Stimulated activated CD8-positive, alpha-beta memory T cell treated with anti-CD3 and anti-CD28 coated beads, Interleukin-4, amount 100 ng/mL, for 1 hour (primary cell): ENCODE results near the gene ACSL3.
"Not testable (repeated sequence)": the region's sequence is repeated elsewhere in the genome, so short reads cannot be mapped to it uniquely, and the experiment has no call there.

ENCODE experiments used
- DNase-seq, 2 donors: peaks; one replicate each; pipeline ENCODE4 v3.0.0-alpha.2; 2020; ENCODE audit warnings: low read depth in 2 of 2, low spot score in 1 of 2

The ACSL3 gene

GRCh38 chr2:222907790-222908441 is 47.1 kb downstream of the ACSL3 start:
- no peak for DNase-seq

- DNase-seq = no peak
Measured at GRCh38 chr2:222909286-222909685, 48.5 kb downstream of the ACSL3 start.

- DNase-seq = no peak
Measured at GRCh38 chr2:222912117-222912516, 51.3 kb downstream of the ACSL3 start.

- no peak for DNase-seq
Measured at GRCh38 chr2:222912776-222913175, 51.9 kb downstream of the ACSL3 start.

GRCh38 chr2:222915092-222915957 is 54.5 kb downstream of the ACSL3 start:
- DNase-seq = no peak

- no peak for DNase-seq
Measured at GRCh38 chr2:222916229-222917197, 55.7 kb downstream of the ACSL3 start.

- DNase-seq = not testable (repeated sequence)
Measured at GRCh38 chr2:222917212-222917611, 56.4 kb downstream of the ACSL3 start.

- no peak for DNase-seq
Measured at GRCh38 chr2:222919841-222920526, 59.1 kb downstream of the ACSL3 start.

- no peak for DNase-seq
Measured at GRCh38 chr2:222920657-222921186, 59.9 kb downstream of the ACSL3 start.

- no peak for DNase-seq
Measured at GRCh38 chr2:222922019-222922800, 61.4 kb downstream of the ACSL3 start.

GRCh38 chr2:222926915-222927314 is 66.1 kb downstream of the ACSL3 start:
- no peak for DNase-seq

GRCh38 chr2:222927600-222927999 is 66.8 kb downstream of the ACSL3 start:
- DNase-seq = no peak

GRCh38 chr2:222928335-222928734 is 67.5 kb downstream of the ACSL3 start:
- no peak for DNase-seq

GRCh38 chr2:222930862-222931261 is 70.0 kb downstream of the ACSL3 start:
- DNase-seq = no peak

GRCh38 chr2:222931659-222932058 is 70.8 kb downstream of the ACSL3 start:
- no peak for DNase-seq

GRCh38 chr2:222933458-222933857 is 72.6 kb downstream of the ACSL3 start:
- no peak for DNase-seq

GRCh38 chr2:222935688-222936298 is 75.0 kb downstream of the ACSL3 start:
- no peak for DNase-seq

- DNase-seq = no peak
Measured at GRCh38 chr2:222936705-222937104, 75.9 kb downstream of the ACSL3 start.

- no peak for DNase-seq
Measured at GRCh38 chr2:222938327-222938726, 77.5 kb downstream of the ACSL3 start.
